DMS79 (cell line): ENCODE data around the gene C1orf105.
"Not testable (repeated sequence)": the region's sequence is repeated elsewhere in the genome, so short reads cannot be mapped to it uniquely, and the experiment has no call there.

Experiments
- DNase-seq: peaks from one replicate; lab custom pipeline; 2025; lab: John Stamatoyannopoulos, UW

Gene C1orf105

GRCh38 chr1:172427191-172427590 is 6.7 kb downstream of the C1orf105 start:
- DNase-seq, result no peak

- DNase-seq, result peak; percentile 13
Observed at GRCh38 chr1:172429331-172430127, 9.0 kb downstream of the C1orf105 start.

GRCh38 chr1:172430128-172430454 is 9.6 kb downstream of the C1orf105 start:
- no peak for DNase-seq

GRCh38 chr1:172431204-172431603 is 10.7 kb downstream of the C1orf105 start:
- no peak for DNase-seq

- DNase-seq, result no peak
Observed at GRCh38 chr1:172431721-172432192, 11.3 kb downstream of the C1orf105 start.

- DNase-seq, result not testable (repeated sequence)
Observed at GRCh38 chr1:172437183-172437582, 16.7 kb downstream of the C1orf105 start.

GRCh38 chr1:172442404-172442803 is 21.9 kb downstream of the C1orf105 start:
- no peak for DNase-seq

GRCh38 chr1:172442843-172443565 is 22.5 kb downstream of the C1orf105 start:
- DNase-seq, result no peak

GRCh38 chr1:172443666-172444453 is 23.4 kb downstream of the C1orf105 start, which contains the start of gene PIGC:
TSS of gene PIGC (minus strand) at chr1:172444069. CDS start at chr1:172442622, 1,447 bp downstream.
- peak; percentile 70 for DNase-seq

- DNase-seq, result no peak
Observed at GRCh38 chr1:172446547-172446946, 26.1 kb downstream of the C1orf105 start.

- no peak for DNase-seq
Observed at GRCh38 chr1:172447641-172448040, 27.2 kb downstream of the C1orf105 start.

GRCh38 chr1:172448995-172449584 is 28.6 kb downstream of the C1orf105 start:
- DNase-seq, result no peak

- no peak for DNase-seq
Observed at GRCh38 chr1:172449585-172450523, 29.4 kb downstream of the C1orf105 start.

GRCh38 chr1:172450524-172450885 is 30.0 kb downstream of the C1orf105 start:
- DNase-seq, result no peak

- DNase-seq, result no peak
Observed at GRCh38 chr1:172451002-172451443, 30.5 kb downstream of the C1orf105 start.

GRCh38 chr1:172452536-172453152 is 32.2 kb downstream of the C1orf105 start:
- no peak for DNase-seq

- no peak for DNase-seq
Observed at GRCh38 chr1:172453153-172453545, 32.7 kb downstream of the C1orf105 start.

GRCh38 chr1:172453607-172454006 is 33.1 kb downstream of the C1orf105 start:
- no peak for DNase-seq

GRCh38 chr1:172455451-172455850 is 35.0 kb downstream of the C1orf105 start:
- DNase-seq, result no peak

GRCh38 chr1:172456344-172456769 is 35.9 kb downstream of the C1orf105 start:
- DNase-seq, result no peak
